HEK293 (cell line): ENCODE results near the gene PSD2.

Experiments
- CTCF ChIA-PET: fragments of 350-600 bp; formaldehyde crosslinking; extraction: SDS; loops from one replicate; lab custom pipeline; 2021; ENCODE audit warnings: antibody characterized with exemption; lab: Yijun Ruan, JAX
- POLR2A ChIA-PET: fragments of 300-600 bp; formaldehyde crosslinking; extraction: SDS; loops from one replicate; lab custom pipeline; 2020; ENCODE audit warnings: antibody characterized with exemption, inconsistent platforms; lab: Yijun Ruan, JAX
- H3K27ac ChIP-seq: fragments of 200-500 bp; sonication (Bioruptor generic); 2 replicates; pipeline ENCODE4 v1.5.1; 2014; ENCODE audit warnings: low read depth, low read length, control low read depth, inconsistent platforms; ENCODE audit errors: extremely low read depth
- H3K36me3 ChIP-seq, 2 experiments: fragments of 200-500 bp in 1 of 2; sonication (Bioruptor generic) in 1 of 2; 1 replicate in 1 of 2; 2 replicates in 1 of 2; pipeline ENCODE4 v1.5.1; 2014 to 2017; ENCODE audit warnings: inconsistent platforms in 2 of 2, low read length in 2 of 2; ENCODE audit not compliant: control insufficient read depth in 2 of 2, insufficient read depth in 1 of 2
- H3K4me1 ChIP-seq: fragments of 200-500 bp; sonication (Bioruptor generic); 2 replicates; pipeline ENCODE4 v1.5.1; 2014; ENCODE audit warnings: mild to moderate bottlenecking, low read length, inconsistent platforms; ENCODE audit not compliant: control insufficient read depth, insufficient read depth
- H3K4me3 ChIP-seq: 2 replicates; pipeline ENCODE4 v1.5.1; 2011; ENCODE audit warnings: low read depth, mild to moderate bottlenecking, control low read depth, low read length, moderate library complexity
- H3K9me3 ChIP-seq: fragments of 200-500 bp; sonication (Bioruptor generic); 2 replicates; pipeline ENCODE4 v1.5.1; 2014; ENCODE audit warnings: low read depth, low read length, inconsistent platforms; ENCODE audit not compliant: control insufficient read depth, insufficient read depth
- FEZF1 ChIP-seq: fragments of 450-650 bp; formaldehyde crosslinking; IDR thresholded peaks from 2 replicates; pipeline ENCODE4 v1.5.1; 2016; ENCODE audit warnings: missing biosample characterization, missing genetic modification characterization
- GLIS2 ChIP-seq: fragments of 450-650 bp; formaldehyde crosslinking; IDR thresholded peaks from 2 replicates; pipeline ENCODE4 v1.5.1; 2016; ENCODE audit warnings: missing biosample characterization, missing genetic modification characterization
- SP3 ChIP-seq: fragments of 450-650 bp; formaldehyde crosslinking; IDR thresholded peaks from 2 replicates; pipeline ENCODE4 v1.5.1; 2016; ENCODE audit warnings: missing biosample characterization, missing genetic modification characterization
- TCF7L2 ChIP-seq: IDR thresholded peaks from 2 replicates; pipeline ENCODE4 v1.6.1; 2011; ENCODE audit warnings: low read depth, mild to moderate bottlenecking, inconsistent platforms, low read length, moderate library complexity, borderline replicate concordance
- WT1 ChIP-seq: fragments of 450-650 bp; formaldehyde crosslinking; IDR thresholded peaks from 2 replicates; pipeline ENCODE4 v1.5.1; 2016; ENCODE audit warnings: missing biosample characterization, missing genetic modification characterization
- ZBTB17 ChIP-seq: fragments of 450-650 bp; formaldehyde crosslinking; IDR thresholded peaks from 2 replicates; pipeline ENCODE4 v1.5.1; 2016; ENCODE audit warnings: missing biosample characterization, missing genetic modification characterization
- ZFP3 ChIP-seq: fragments of 450-650 bp; formaldehyde crosslinking; IDR thresholded peaks from 2 replicates; pipeline ENCODE4 v1.5.1; 2016; ENCODE audit warnings: low read depth, missing biosample characterization, missing genetic modification characterization
- ZNF121 ChIP-seq: fragments of 450-650 bp; formaldehyde crosslinking; IDR thresholded peaks from 2 replicates; pipeline ENCODE4 v1.5.1; 2016; ENCODE audit warnings: missing biosample characterization, missing genetic modification characterization
- ZNF132 ChIP-seq: fragments of 450-650 bp; formaldehyde crosslinking; IDR thresholded peaks from 2 replicates; pipeline ENCODE4 v1.5.1; 2017; ENCODE audit warnings: missing biosample characterization, missing genetic modification characterization, borderline replicate concordance
- ZNF155 ChIP-seq: fragments of 450-650 bp; formaldehyde crosslinking; IDR thresholded peaks from 2 replicates; pipeline ENCODE4 v1.5.1; 2016; ENCODE audit warnings: missing biosample characterization, missing genetic modification characterization
- ZNF221 ChIP-seq: fragments of 450-650 bp; formaldehyde crosslinking; IDR thresholded peaks from 2 replicates; pipeline ENCODE4 v1.5.1; 2017; ENCODE audit warnings: missing biosample characterization, missing genetic modification characterization, borderline replicate concordance
- ZNF239 ChIP-seq: fragments of 450-650 bp; formaldehyde crosslinking; IDR thresholded peaks from 2 replicates; pipeline ENCODE4 v1.5.1; 2016; ENCODE audit warnings: missing biosample characterization, missing genetic modification characterization
- ZNF24 ChIP-seq: fragments of 450-650 bp; formaldehyde crosslinking; IDR thresholded peaks from 2 replicates; pipeline ENCODE4 v1.5.1; 2016; ENCODE audit warnings: missing biosample characterization, missing genetic modification characterization
- ZNF354C ChIP-seq: fragments of 450-650 bp; formaldehyde crosslinking; IDR thresholded peaks from 2 replicates; pipeline ENCODE4 v1.5.1; 2016; ENCODE audit warnings: missing biosample characterization, missing genetic modification characterization, low read depth, borderline replicate concordance
- ZNF529 ChIP-seq: fragments of 450-650 bp; formaldehyde crosslinking; IDR thresholded peaks from 2 replicates; pipeline ENCODE4 v1.5.1; 2017; ENCODE audit warnings: missing genetic modification characterization, missing biosample characterization; ENCODE audit not compliant: insufficient replicate concordance
- ZNF548 ChIP-seq: fragments of 450-650 bp; formaldehyde crosslinking; IDR thresholded peaks from 2 replicates; pipeline ENCODE4 v1.5.1; 2016; ENCODE audit warnings: missing biosample characterization, missing genetic modification characterization
- ZNF600 ChIP-seq: fragments of 450-650 bp; formaldehyde crosslinking; IDR thresholded peaks from 2 replicates; pipeline ENCODE4 v1.5.1; 2016; ENCODE audit warnings: missing biosample characterization, missing genetic modification characterization
- ZNF621 ChIP-seq: fragments of 450-650 bp; formaldehyde crosslinking; IDR thresholded peaks from 2 replicates; pipeline ENCODE4 v1.5.1; 2017; ENCODE audit warnings: missing biosample characterization, missing genetic modification characterization
- ZNF624 ChIP-seq: fragments of 450-650 bp; formaldehyde crosslinking; IDR thresholded peaks from 2 replicates; pipeline ENCODE4 v1.5.1; 2017; ENCODE audit warnings: missing biosample characterization, missing genetic modification characterization
- ZNF658 ChIP-seq: fragments of 450-650 bp; formaldehyde crosslinking; IDR thresholded peaks from 2 replicates; pipeline ENCODE4; 2016; ENCODE audit warnings: missing biosample characterization, missing genetic modification characterization
- ZNF660 ChIP-seq: fragments of 450-650 bp; IDR thresholded peaks from 2 replicates; pipeline ENCODE4 v1.5.1; 2018; ENCODE audit warnings: missing biosample characterization, mild to moderate bottlenecking, missing genetic modification characterization
- ZNF677 ChIP-seq: fragments of 450-650 bp; IDR thresholded peaks from 2 replicates; pipeline ENCODE4 v1.5.0; 2018; ENCODE audit warnings: missing biosample characterization, mild to moderate bottlenecking, missing genetic modification characterization, moderate library complexity
- ZNF747 ChIP-seq: fragments of 450-650 bp; formaldehyde crosslinking; IDR thresholded peaks from 2 replicates; pipeline ENCODE4 v1.5.1; 2016; ENCODE audit warnings: missing biosample characterization, missing genetic modification characterization
- ZNF837 ChIP-seq: fragments of 450-650 bp; formaldehyde crosslinking; IDR thresholded peaks from 2 replicates; pipeline ENCODE4 v1.5.1; 2016; ENCODE audit warnings: missing biosample characterization, missing genetic modification characterization
- ZNF843 ChIP-seq: fragments of 450-650 bp; formaldehyde crosslinking; IDR thresholded peaks from 2 replicates; pipeline ENCODE4 v1.5.1; 2016; ENCODE audit warnings: missing biosample characterization, missing genetic modification characterization
- TF ChIP-seq, protein P1 (sequence below): fragments of 450-650 bp; formaldehyde crosslinking; IDR thresholded peaks from 2 replicates; pipeline ENCODE4 v1.5.1; 2016; ENCODE audit warnings: missing biosample characterization, missing genetic modification characterization
- TF ChIP-seq, protein P2 (sequence below): fragments of 450-650 bp; formaldehyde crosslinking; IDR thresholded peaks from 2 replicates; pipeline ENCODE4 v1.5.1; 2017; ENCODE audit warnings: missing biosample characterization, missing genetic modification characterization
- TF ChIP-seq, protein P3 (sequence below): fragments of 450-650 bp; formaldehyde crosslinking; IDR thresholded peaks from 2 replicates; pipeline ENCODE4 v1.5.1; 2016; ENCODE audit warnings: missing biosample characterization, missing genetic modification characterization, low read depth
- TF ChIP-seq, protein P4 (sequence below): fragments of 450-650 bp; formaldehyde crosslinking; IDR thresholded peaks from 2 replicates; pipeline ENCODE4 v1.5.1; 2016; ENCODE audit warnings: missing biosample characterization, missing genetic modification characterization
- TF ChIP-seq, protein P5 (sequence below): fragments of 450-650 bp; formaldehyde crosslinking; IDR thresholded peaks from 2 replicates; pipeline ENCODE4 v1.5.1; 2017; ENCODE audit warnings: missing biosample characterization, mild to moderate bottlenecking, missing genetic modification characterization, moderate library complexity

The PSD2 gene

DNA sequence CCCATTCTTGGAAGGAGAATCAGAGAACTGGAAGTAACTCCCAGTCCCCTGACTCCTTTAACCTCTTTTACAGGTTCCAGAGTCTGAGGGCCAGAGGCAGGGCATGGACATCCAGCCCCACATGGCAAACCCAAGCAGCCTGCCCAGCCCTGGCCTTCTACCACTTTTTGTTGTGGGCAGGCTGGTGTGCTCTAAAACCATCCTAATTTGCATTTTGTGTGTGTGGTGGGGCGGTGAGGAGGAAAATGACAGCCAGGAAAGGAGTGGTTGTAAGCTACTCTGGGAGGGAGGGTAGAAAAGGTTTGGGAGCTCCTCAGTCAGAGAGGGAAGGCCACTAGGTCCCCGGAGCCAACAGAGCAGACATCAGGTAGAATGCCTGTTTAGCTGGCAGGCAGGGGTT is 90.6 kb downstream of the PSD2 start:
- no peaks in the 10 kb centered on the region; a peak in 1 of 3 replicates for H3K36me3 ChIP-seq
- H3K9me3 ChIP-seq, result no peaks in the 10 kb centered on the region
- H3K4me1 ChIP-seq, result no peaks in the 10 kb centered on the region
- POLR2A ChIA-PET, result no interaction called here
- CTCF ChIA-PET, result interaction anchor here (1.0 kb wide), 1 partner anchor 83 kb away, joined by 4 read pairs; no protein-coding TSS in a partner anchor
- H3K27ac ChIP-seq, result no peak overlapping the region
- no peak overlapping the region for H3K4me3 ChIP-seq
- no peak for TF ChIP-seq ZNF837 (tag by site-specific recombination)
- TF ChIP-seq ZNF624, result no peak
- no peak for TF ChIP-seq ZNF121 (tag by site-specific recombination)
- TF ChIP-seq, protein P1, sequence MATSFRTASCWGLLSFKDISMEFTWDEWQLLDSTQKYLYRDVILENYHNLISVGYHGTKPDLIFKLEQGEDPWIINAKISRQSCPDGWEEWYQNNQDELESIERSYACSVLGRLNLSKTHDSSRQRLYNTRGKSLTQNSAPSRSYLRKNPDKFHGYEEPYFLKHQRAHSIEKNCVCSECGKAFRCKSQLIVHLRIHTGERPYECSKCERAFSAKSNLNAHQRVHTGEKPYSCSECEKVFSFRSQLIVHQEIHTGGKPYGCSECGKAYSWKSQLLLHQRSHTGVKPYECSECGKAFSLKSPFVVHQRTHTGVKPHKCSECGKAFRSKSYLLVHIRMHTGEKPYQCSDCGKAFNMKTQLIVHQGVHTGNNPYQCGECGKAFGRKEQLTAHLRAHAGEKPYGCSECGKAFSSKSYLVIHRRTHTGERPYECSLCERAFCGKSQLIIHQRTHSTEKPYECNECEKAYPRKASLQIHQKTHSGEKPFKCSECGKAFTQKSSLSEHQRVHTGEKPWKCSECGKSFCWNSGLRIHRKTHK (tag by site-specific recombination), result no peak
- no peak for TF ChIP-seq GLIS2 (tag by site-specific recombination)
- TF ChIP-seq SP3 (tag by site-specific recombination), result no peak
- no peak for TF ChIP-seq ZNF660 (tag by site-specific recombination)
- TF ChIP-seq, protein P2, sequence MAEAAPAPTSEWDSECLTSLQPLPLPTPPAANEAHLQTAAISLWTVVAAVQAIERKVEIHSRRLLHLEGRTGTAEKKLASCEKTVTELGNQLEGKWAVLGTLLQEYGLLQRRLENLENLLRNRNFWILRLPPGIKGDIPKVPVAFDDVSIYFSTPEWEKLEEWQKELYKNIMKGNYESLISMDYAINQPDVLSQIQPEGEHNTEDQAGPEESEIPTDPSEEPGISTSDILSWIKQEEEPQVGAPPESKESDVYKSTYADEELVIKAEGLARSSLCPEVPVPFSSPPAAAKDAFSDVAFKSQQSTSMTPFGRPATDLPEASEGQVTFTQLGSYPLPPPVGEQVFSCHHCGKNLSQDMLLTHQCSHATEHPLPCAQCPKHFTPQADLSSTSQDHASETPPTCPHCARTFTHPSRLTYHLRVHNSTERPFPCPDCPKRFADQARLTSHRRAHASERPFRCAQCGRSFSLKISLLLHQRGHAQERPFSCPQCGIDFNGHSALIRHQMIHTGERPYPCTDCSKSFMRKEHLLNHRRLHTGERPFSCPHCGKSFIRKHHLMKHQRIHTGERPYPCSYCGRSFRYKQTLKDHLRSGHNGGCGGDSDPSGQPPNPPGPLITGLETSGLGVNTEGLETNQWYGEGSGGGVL (tag by site-specific recombination), result no peak
- TF ChIP-seq ZNF239, result no peak
- TF ChIP-seq ZNF658 (tag by site-specific recombination), result no peak
- no peak for TF ChIP-seq ZBTB17 (tag by site-specific recombination)
- no peak for TF ChIP-seq ZNF24 (tag by site-specific recombination)
- TF ChIP-seq ZNF529 (tag by site-specific recombination), result no peak
- TF ChIP-seq, protein P3, sequence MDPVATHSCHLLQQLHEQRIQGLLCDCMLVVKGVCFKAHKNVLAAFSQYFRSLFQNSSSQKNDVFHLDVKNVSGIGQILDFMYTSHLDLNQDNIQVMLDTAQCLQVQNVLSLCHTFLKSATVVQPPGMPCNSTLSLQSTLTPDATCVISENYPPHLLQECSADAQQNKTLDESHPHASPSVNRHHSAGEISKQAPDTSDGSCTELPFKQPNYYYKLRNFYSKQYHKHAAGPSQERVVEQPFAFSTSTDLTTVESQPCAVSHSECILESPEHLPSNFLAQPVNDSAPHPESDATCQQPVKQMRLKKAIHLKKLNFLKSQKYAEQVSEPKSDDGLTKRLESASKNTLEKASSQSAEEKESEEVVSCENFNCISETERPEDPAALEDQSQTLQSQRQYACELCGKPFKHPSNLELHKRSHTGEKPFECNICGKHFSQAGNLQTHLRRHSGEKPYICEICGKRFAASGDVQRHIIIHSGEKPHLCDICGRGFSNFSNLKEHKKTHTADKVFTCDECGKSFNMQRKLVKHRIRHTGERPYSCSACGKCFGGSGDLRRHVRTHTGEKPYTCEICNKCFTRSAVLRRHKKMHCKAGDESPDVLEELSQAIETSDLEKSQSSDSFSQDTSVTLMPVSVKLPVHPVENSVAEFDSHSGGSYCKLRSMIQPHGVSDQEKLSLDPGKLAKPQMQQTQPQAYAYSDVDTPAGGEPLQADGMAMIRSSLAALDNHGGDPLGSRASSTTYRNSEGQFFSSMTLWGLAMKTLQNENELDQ, result no peak
- no peak for TF ChIP-seq ZNF132 (tag by site-specific recombination)
- no peak for TF ChIP-seq ZNF221 (tag by site-specific recombination)

DNA sequence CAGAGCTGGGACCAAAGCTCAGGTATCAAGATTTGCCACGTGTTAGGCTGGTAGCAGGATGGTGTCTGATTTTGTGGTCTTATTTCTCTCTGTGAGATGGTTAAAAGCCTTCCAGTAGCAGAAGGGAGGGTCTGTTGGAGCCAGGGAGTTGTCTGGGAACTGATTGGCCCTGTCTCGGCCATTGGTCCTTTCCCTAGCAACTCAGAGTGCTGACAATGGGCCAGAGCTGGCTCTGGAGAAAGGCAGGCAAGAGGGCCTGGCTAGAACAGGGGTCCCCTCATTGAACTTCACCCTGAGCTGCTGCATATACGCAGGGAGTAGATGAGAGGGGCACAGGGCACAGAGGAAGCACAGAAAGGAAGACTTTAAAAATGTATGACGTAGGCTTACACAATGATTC is 92.8 kb downstream of the PSD2 start:
- POLR2A ChIA-PET, result no interaction called here
- TF ChIP-seq FEZF1 (tag by site-specific recombination) (no peak), ZNF155 (no peak), ZNF621 (tag by site-specific recombination) (no peak), ZNF677 (no peak), ZNF600 (tag by site-specific recombination) (no peak), WT1 (tag by site-specific recombination) (no peak), TCF7L2 (no peak), ZNF354C (tag by site-specific recombination) (no peak), ZNF747 (tag by site-specific recombination) (no peak), ZNF843 (no peak), ZFP3 (tag by site-specific recombination) (no peak), ZNF548 (tag by site-specific recombination) (no peak)
- TF ChIP-seq, protein P4, sequence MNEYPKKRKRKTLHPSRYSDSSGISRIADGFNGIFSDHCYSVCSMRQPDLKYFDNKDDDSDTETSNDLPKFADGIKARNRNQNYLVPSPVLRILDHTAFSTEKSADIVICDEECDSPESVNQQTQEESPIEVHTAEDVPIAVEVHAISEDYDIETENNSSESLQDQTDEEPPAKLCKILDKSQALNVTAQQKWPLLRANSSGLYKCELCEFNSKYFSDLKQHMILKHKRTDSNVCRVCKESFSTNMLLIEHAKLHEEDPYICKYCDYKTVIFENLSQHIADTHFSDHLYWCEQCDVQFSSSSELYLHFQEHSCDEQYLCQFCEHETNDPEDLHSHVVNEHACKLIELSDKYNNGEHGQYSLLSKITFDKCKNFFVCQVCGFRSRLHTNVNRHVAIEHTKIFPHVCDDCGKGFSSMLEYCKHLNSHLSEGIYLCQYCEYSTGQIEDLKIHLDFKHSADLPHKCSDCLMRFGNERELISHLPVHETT (tag by site-specific recombination), result no peak
- TF ChIP-seq, protein P5, sequence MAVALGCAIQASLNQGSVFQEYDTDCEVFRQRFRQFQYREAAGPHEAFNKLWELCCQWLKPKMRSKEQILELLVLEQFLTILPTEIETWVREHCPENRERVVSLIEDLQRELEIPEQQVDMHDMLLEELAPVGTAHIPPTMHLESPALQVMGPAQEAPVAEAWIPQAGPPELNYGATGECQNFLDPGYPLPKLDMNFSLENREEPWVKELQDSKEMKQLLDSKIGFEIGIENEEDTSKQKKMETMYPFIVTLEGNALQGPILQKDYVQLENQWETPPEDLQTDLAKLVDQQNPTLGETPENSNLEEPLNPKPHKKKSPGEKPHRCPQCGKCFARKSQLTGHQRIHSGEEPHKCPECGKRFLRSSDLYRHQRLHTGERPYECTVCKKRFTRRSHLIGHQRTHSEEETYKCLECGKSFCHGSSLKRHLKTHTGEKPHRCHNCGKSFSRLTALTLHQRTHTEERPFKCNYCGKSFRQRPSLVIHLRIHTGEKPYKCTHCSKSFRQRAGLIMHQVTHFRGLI (tag by site-specific recombination), result no peak

More for the DNA sequence above, 92.8 kb downstream of the PSD2 start:
- Histone ChIP-seq H3K36me3 (no peaks in the 10 kb centered on the region; a peak in 1 of 3 replicates), H3K9me3 (no peaks in the 10 kb centered on the region), H3K4me3 (no peak overlapping the region), H3K27ac (no peak overlapping the region), H3K4me1 (no peaks in the 10 kb centered on the region)
- CTCF ChIA-PET, result interaction anchor here (0.7 to 2.5 kb wide), 2 partner anchors 78 to 81 kb away, joined by 3 to 12 read pairs; no protein-coding TSS in a partner anchor
